ENCODE data around the gene PDGFB.

PDGFB gene

GRCh38 chr22:39184586-39185577 lies 59.9 kb downstream of the PDGFB start:
- TF ChIP-seq CTCF (conservative IDR thresholded peaks at IDR 0.05; ENCODE audit: control insufficient read depth, insufficient read depth, low read depth, low read length) = no peak
- no peak overlapping the region for H3K4me3 ChIP-seq (ENCODE audit: control insufficient read depth, low read depth, low read length)
- DNase-seq (ENCODE audit: low read depth) = no peak

- DNase-seq (ENCODE audit: low read depth) = peak; percentile 41
- TF ChIP-seq CTCF (conservative IDR thresholded peaks at IDR 0.05; ENCODE audit: control insufficient read depth, insufficient read depth, low read depth, low read length) = no peak
- H3K4me3 ChIP-seq (ENCODE audit: control insufficient read depth, low read depth, low read length) = no peak overlapping the region
Measured at GRCh38 chr22:39183991-39184585, 60.7 kb downstream of the PDGFB start.

GRCh38 chr22:39182478-39183030 lies 62.2 kb downstream of the PDGFB start:
- H3K4me3 ChIP-seq (ENCODE audit: control insufficient read depth, low read depth, low read length) = no peak overlapping the region
- no peak for TF ChIP-seq CTCF (conservative IDR thresholded peaks at IDR 0.05; ENCODE audit: control insufficient read depth, insufficient read depth, low read depth, low read length)
- DNase-seq (ENCODE audit: low read depth) = no peak

- H3K4me3 ChIP-seq (ENCODE audit: control insufficient read depth, low read depth, low read length) = no peak overlapping the region
- no peak for DNase-seq (ENCODE audit: low read depth)
- TF ChIP-seq CTCF (conservative IDR thresholded peaks at IDR 0.05; ENCODE audit: control insufficient read depth, insufficient read depth, low read depth, low read length) = no peak
Measured at GRCh38 chr22:39181778-39182177, 63.0 kb downstream of the PDGFB start.

DNA sequence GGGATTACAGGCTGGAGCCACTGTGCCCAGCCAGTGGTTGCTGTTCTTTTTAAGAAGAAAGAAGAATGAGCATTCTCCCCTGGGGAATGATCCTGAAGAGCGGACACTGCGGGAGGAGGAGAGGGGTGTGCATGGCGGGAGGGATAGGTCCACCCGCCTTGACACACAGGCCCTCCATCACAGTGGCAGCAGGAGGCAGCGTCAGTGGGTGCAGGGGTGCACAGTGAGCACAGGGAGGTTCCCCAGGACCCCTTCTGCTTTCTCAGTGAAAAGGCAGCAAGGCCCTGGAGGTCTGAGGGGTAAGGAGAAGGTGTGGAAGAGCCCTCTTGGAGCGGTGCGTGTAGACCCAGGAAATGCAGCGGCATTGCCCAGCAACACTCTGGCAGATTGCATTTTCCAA lies 63.4 kb downstream of the PDGFB start:
- no peak for TF ChIP-seq CTCF (conservative IDR thresholded peaks at IDR 0.05; ENCODE audit: control insufficient read depth, insufficient read depth, low read depth, low read length)
- H3K4me3 ChIP-seq (ENCODE audit: control insufficient read depth, low read depth, low read length) = no peak overlapping the region
- no peak for DNase-seq (ENCODE audit: low read depth)

DNA sequence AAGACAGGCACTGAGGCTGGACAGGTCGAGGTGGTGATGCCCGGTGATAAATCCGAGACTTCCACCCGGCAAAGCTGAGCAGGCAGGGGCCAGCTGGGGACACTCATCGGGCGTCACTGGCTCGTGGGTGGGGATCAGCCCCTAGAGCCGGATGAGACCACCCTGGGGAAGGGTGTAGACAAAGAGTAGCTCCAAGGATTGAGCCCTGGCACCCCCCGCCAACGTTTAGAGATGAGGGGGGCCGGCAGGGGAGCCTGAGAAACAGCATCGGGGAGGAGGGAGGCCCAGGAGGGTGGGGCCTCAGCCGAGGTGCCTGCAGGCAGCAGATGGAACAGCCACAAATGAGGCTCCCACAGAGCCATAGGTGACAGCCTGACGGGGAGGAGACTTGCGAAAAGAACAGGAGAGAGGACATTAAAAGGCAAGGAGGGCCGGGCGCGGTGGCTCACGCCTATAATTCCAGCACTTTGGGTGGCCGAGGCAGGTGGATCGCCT lies 64.9 kb downstream of the PDGFB start:
- TF ChIP-seq CTCF (conservative IDR thresholded peaks at IDR 0.05; ENCODE audit: control insufficient read depth, insufficient read depth, low read depth, low read length) = no peak
- no peak overlapping the region for H3K4me3 ChIP-seq (ENCODE audit: control insufficient read depth, low read depth, low read length)
- no peak for DNase-seq (ENCODE audit: low read depth)
